Measurements from ENCODE around the gene TPSB2.

The TPSB2 gene

DNA sequence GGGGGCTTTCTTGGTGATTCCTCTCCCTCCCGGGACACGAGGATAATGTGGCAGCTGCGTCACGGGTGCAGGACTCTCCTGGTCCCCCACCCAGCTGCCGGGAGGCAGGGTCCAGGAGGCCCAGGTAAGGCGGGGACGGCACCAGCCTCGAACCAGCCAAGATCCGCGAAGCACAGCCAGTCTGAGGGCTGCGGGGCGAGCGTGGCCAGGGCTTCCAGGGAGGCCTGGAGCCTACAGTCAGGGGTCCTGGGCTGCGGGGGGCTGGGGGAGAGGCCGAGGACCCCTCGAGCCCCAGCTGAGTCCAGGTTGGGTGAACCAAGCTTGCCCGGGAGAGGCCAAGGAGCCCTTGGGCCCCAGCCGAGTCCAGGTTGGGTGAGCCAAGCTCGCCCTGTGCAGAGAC is 35.8 kb upstream of the TPSB2 start:
- Histone ChIP-seq H3K9me3 (replicated peaks; ENCODE audit: insufficient read depth, low read length) (no peaks in the 10 kb centered on the region), H3K36me3 (replicated peaks; ENCODE audit: insufficient read depth, low read length) (no peaks in the 10 kb centered on the region), H3K4me1 (ENCODE audit: low read length) (no peaks in the 10 kb centered on the region), H3K79me2 (ENCODE audit: low read length) (no peaks in the 10 kb centered on the region), H3K27me3 (replicated peaks; ENCODE audit: insufficient read depth, low read length) (peaks cover 91% of the 10 kb centered on the region), H3K4me2 (ENCODE audit: low read depth, low read length) (no peak overlapping the region), H3K9me2 (replicated peaks; ENCODE audit: insufficient read depth, low read length) (no peaks in the 10 kb centered on the region), H3K27ac (ENCODE audit: low read length) (no peak overlapping the region), H3K9ac (ENCODE audit: low read length) (no peak overlapping the region), H4K20me1 (ENCODE audit: insufficient read depth, low read length) (no peaks in the 10 kb centered on the region), H3F3A (ENCODE audit: insufficient read depth, low read length) (no peaks in the 10 kb centered on the region), H2AFZ (ENCODE audit: low read length) (no peak overlapping the region), H3K4me3 (ENCODE audit: low read length) (no peak overlapping the region)
- no peak for DNase-seq
- TF ChIP-seq, protein P1, sequence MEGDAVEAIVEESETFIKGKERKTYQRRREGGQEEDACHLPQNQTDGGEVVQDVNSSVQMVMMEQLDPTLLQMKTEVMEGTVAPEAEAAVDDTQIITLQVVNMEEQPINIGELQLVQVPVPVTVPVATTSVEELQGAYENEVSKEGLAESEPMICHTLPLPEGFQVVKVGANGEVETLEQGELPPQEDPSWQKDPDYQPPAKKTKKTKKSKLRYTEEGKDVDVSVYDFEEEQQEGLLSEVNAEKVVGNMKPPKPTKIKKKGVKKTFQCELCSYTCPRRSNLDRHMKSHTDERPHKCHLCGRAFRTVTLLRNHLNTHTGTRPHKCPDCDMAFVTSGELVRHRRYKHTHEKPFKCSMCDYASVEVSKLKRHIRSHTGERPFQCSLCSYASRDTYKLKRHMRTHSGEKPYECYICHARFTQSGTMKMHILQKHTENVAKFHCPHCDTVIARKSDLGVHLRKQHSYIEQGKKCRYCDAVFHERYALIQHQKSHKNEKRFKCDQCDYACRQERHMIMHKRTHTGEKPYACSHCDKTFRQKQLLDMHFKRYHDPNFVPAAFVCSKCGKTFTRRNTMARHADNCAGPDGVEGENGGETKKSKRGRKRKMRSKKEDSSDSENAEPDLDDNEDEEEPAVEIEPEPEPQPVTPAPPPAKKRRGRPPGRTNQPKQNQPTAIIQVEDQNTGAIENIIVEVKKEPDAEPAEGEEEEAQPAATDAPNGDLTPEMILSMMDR (IDR thresholded peaks at IDR 0.05; ENCODE audit: low read length), result no peak
- TF ChIP-seq EZH2phosphoT487 (IDR thresholded peaks at IDR 0.05; ENCODE audit: low read length) (no peak), EZH2 (optimal IDR thresholded peaks at IDR 0.05; ENCODE audit: low read depth, low read length) (no peak)

DNA sequence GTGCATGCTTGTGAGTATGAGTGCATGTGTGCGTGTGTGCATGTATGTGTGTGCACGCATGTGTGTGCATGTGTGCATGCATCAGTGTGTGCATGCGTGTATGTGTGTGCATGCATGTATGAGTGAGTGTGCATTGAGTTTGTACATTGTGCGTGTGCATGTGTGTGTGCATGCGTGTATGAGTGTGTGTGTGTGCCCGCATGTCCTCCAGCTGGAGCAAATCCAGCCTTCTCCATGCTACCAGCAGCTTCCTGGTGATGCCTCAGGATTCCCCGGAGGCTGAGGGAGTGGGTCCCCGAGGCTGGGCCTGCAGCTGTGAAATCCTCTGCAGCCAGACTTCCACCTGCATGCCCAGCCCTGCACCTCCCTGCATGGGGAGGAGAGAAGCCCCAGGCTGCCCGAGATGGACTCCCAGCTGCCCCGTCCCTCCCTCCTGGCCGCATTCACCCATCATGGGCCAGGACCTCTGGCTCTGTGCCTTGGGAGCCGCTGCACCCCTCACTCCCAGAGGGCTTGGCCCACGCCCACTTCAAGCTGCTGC is 35.2 kb upstream of the TPSB2 start:
- peaks cover 91% of the 10 kb centered on the region for H3K27me3 ChIP-seq (replicated peaks; ENCODE audit: insufficient read depth, low read length)
- H3K4me3 ChIP-seq (ENCODE audit: low read length), result no peak overlapping the region
- no peak overlapping the region for H3K27ac ChIP-seq (ENCODE audit: low read length)
- no peaks in the 10 kb centered on the region for H4K20me1 ChIP-seq (ENCODE audit: insufficient read depth, low read length)
- H3K36me3 ChIP-seq (replicated peaks; ENCODE audit: insufficient read depth, low read length), result no peaks in the 10 kb centered on the region
- H3K79me2 ChIP-seq (ENCODE audit: low read length), result no peaks in the 10 kb centered on the region
- no peak overlapping the region for H2AFZ ChIP-seq (ENCODE audit: low read length)
- H3K9ac ChIP-seq (ENCODE audit: low read length), result no peak overlapping the region
- no peaks in the 10 kb centered on the region for H3F3A ChIP-seq (ENCODE audit: insufficient read depth, low read length)
- H3K4me1 ChIP-seq (ENCODE audit: low read length), result no peaks in the 10 kb centered on the region
- no peaks in the 10 kb centered on the region for H3K9me3 ChIP-seq (replicated peaks; ENCODE audit: insufficient read depth, low read length)
- no peaks in the 10 kb centered on the region for H3K9me2 ChIP-seq (replicated peaks; ENCODE audit: insufficient read depth, low read length)
- no peak for DNase-seq
- no peak overlapping the region for H3K4me2 ChIP-seq (ENCODE audit: low read depth, low read length)
- TF ChIP-seq, protein P1 (IDR thresholded peaks at IDR 0.05; ENCODE audit: low read length), result no peak
- no peak for TF ChIP-seq EZH2phosphoT487 (IDR thresholded peaks at IDR 0.05; ENCODE audit: low read length)

DNA sequence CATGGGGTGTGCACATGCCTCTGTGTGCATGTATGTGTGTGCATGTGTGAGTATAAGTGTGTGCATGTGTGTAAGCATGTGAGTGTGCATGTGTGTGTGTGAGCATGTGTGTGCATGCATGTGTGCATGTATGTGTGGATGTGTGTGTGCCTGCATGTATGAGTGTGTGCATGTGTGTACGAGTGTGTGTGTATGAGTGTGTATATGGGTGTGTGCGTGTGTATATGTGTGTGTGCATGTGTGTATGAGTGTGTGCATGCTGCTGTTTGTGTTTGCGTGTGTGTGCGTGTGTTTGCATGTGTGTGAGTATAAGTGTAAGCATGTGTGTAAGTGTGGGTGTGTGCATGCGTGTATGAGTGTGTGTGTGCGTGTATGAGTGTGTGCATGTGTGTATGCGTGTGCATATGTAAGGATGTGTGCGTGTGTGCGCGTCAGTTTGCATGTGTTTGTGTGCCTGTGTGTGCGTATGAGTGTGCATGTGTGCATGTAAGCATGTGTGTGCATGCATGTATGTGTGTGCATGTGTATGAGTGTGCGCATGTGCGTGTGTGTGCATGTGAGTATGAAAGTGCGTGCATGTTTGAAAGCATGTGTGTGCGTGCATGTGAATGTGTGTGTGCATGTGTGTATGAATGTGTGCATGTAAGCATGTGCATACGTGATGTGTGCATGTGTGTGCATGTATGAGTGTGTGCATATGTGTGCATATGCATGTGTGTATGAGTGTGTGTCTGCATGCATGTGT is 34.5 kb upstream of the TPSB2 start:
- TF ChIP-seq, protein P1 (IDR thresholded peaks at IDR 0.05; ENCODE audit: low read length), result no peak
- TF ChIP-seq EZH2 (optimal IDR thresholded peaks at IDR 0.05; ENCODE audit: low read depth, low read length) (no peak), EZH2phosphoT487 (IDR thresholded peaks at IDR 0.05; ENCODE audit: low read length) (no peak)
- DNase-seq, result no peak
- Histone ChIP-seq H4K20me1 (ENCODE audit: insufficient read depth, low read length) (no peaks in the 10 kb centered on the region), H3K9me3 (replicated peaks; ENCODE audit: insufficient read depth, low read length) (no peaks in the 10 kb centered on the region), H2AFZ (ENCODE audit: low read length) (no peak overlapping the region), H3K79me2 (ENCODE audit: low read length) (no peaks in the 10 kb centered on the region), H3F3A (ENCODE audit: insufficient read depth, low read length) (no peaks in the 10 kb centered on the region), H3K4me3 (ENCODE audit: low read length) (no peak overlapping the region), H3K9me2 (replicated peaks; ENCODE audit: insufficient read depth, low read length) (no peaks in the 10 kb centered on the region), H3K27me3 (replicated peaks; ENCODE audit: insufficient read depth, low read length) (peaks cover 91% of the 10 kb centered on the region), H3K36me3 (replicated peaks; ENCODE audit: insufficient read depth, low read length) (no peaks in the 10 kb centered on the region), H3K9ac (ENCODE audit: low read length) (no peak overlapping the region), H3K27ac (ENCODE audit: low read length) (no peak overlapping the region), H3K4me1 (ENCODE audit: low read length) (no peaks in the 10 kb centered on the region), H3K4me2 (ENCODE audit: low read depth, low read length) (no peak overlapping the region)
